GM12878 (cell line): ENCODE measurements around the gene THSD4.

ENCODE experiments used
- EED ChIP-seq: sonication (generic); IDR thresholded peaks from 2 replicates; pipeline ENCODE4 v1.6.1; 2016; ENCODE audit warnings: antibody characterized with exemption, low read depth
- EZH2 ChIP-seq: IDR thresholded peaks from 2 replicates; pipeline ENCODE4 v1.6.1; 2012; ENCODE audit warnings: low read depth, mild to moderate bottlenecking, control low read depth, inconsistent platforms, low read length, borderline replicate concordance; ENCODE audit not compliant: control insufficient read depth
- FOXK2 ChIP-seq: fragments of 450-650 bp; IDR thresholded peaks from 2 replicates; pipeline ENCODE4 v1.6.1; 2017; ENCODE audit warnings: mild to moderate bottlenecking, moderate library complexity
- MEF2A ChIP-seq: IDR thresholded peaks from 2 replicates; pipeline ENCODE4 v1.6.1; 2011; ENCODE audit warnings: low read depth, mild to moderate bottlenecking, low read length, moderate library complexity; ENCODE audit not compliant: insufficient read depth
- SUPT20H ChIP-seq: IDR thresholded peaks from 2 replicates; pipeline ENCODE4 v1.6.1; 2011; ENCODE audit warnings: low read depth, mild to moderate bottlenecking, low read length, moderate library complexity, borderline replicate concordance; ENCODE audit not compliant: control insufficient read depth
- TCF12 ChIP-seq: IDR thresholded peaks from 2 replicates; pipeline ENCODE4 v1.6.1; 2011; ENCODE audit warnings: low read depth, mild to moderate bottlenecking, low read length
- TF ChIP-seq, protein P1 (sequence below), 3 experiments: IDR thresholded peaks in 2 of 3; conservative IDR thresholded peaks in 1 of 3; 2 replicates each; pipeline ENCODE4 v1.5.1; 2011; ENCODE audit warnings: low read depth in 3 of 3, low read length in 3 of 3, mild to moderate bottlenecking in 3 of 3, control low read depth in 2 of 3, moderate library complexity in 2 of 3, inconsistent platforms in 1 of 3, mixed read lengths in 1 of 3; ENCODE audit not compliant: control insufficient read depth in 2 of 3, insufficient read depth in 1 of 3; ENCODE audit errors: extremely low read depth in 1 of 3

- no peak for TF ChIP-seq MEF2A
- TF ChIP-seq, protein P1, sequence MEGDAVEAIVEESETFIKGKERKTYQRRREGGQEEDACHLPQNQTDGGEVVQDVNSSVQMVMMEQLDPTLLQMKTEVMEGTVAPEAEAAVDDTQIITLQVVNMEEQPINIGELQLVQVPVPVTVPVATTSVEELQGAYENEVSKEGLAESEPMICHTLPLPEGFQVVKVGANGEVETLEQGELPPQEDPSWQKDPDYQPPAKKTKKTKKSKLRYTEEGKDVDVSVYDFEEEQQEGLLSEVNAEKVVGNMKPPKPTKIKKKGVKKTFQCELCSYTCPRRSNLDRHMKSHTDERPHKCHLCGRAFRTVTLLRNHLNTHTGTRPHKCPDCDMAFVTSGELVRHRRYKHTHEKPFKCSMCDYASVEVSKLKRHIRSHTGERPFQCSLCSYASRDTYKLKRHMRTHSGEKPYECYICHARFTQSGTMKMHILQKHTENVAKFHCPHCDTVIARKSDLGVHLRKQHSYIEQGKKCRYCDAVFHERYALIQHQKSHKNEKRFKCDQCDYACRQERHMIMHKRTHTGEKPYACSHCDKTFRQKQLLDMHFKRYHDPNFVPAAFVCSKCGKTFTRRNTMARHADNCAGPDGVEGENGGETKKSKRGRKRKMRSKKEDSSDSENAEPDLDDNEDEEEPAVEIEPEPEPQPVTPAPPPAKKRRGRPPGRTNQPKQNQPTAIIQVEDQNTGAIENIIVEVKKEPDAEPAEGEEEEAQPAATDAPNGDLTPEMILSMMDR (IDR thresholded peaks at IDR 0.05 in 2 of 3, conservative IDR thresholded peaks at IDR 0.05 in 1 of 3; ENCODE audit: control insufficient read depth in 2 of 3, extremely low read depth in 1 of 3, insufficient read depth in 1 of 3, low read depth in 3 of 3, low read length in 3 of 3), result no peak
- TF ChIP-seq FOXK2, result no peak
- no peak for TF ChIP-seq EED
- no peak for TF ChIP-seq TCF12
- no peak for TF ChIP-seq EZH2
- TF ChIP-seq SUPT20H, result no peak
These were observed 511.9 kb downstream of the THSD4 start for GRCh38 chr15:71627188-71627587.
